Measurements from ENCODE around the gene DNAJC10.

Gene DNAJC10

DNA sequence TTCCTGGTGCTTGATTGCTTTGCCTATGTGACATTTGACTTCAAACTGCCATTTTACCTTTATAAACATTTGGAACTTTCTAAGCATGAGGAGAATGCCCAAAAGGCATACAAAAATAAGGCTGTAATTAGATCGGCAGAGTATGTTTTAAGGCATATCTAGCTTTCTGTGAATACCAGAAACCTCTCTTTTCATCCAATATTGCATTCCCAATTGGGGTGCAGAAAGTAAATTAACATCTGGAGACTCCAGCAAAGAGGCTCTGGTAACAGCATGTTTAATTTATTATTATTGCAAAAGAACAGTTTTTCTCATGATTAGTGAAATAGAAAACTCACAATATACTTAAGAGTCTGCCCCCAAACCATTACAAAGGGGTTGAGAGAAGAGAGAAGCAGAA, 118.2 kb downstream of the DNAJC10 start:
- DNase-seq (ENCODE audit: low spot score) = no peak
- TF ChIP-seq, protein P1, sequence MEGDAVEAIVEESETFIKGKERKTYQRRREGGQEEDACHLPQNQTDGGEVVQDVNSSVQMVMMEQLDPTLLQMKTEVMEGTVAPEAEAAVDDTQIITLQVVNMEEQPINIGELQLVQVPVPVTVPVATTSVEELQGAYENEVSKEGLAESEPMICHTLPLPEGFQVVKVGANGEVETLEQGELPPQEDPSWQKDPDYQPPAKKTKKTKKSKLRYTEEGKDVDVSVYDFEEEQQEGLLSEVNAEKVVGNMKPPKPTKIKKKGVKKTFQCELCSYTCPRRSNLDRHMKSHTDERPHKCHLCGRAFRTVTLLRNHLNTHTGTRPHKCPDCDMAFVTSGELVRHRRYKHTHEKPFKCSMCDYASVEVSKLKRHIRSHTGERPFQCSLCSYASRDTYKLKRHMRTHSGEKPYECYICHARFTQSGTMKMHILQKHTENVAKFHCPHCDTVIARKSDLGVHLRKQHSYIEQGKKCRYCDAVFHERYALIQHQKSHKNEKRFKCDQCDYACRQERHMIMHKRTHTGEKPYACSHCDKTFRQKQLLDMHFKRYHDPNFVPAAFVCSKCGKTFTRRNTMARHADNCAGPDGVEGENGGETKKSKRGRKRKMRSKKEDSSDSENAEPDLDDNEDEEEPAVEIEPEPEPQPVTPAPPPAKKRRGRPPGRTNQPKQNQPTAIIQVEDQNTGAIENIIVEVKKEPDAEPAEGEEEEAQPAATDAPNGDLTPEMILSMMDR (IDR thresholded peaks at IDR 0.05; ENCODE audit: extremely low read depth, missing control alignments) = no peak

- no peak for DNase-seq (ENCODE audit: low spot score)
- TF ChIP-seq, protein P1 (IDR thresholded peaks at IDR 0.05; ENCODE audit: extremely low read depth, missing control alignments) = no peak
Observed at GRCh38 chr2:182836451-182836850, 120.4 kb downstream of the DNAJC10 start.

Data from GM20000 (cell line).